DND-41 (cell line): ENCODE data around the gene RASA2.
"Not testable (repeated sequence)": the region's sequence is repeated elsewhere in the genome, so short reads cannot be mapped to it uniquely, and the experiment has no call there.

Experiments
- ATAC-seq: fragments of 200-7000 bp; cut with Tn5 transposase; 3 replicates; pipeline ENCODE4 v1.9.1; 2021; ENCODE audit warnings: low read depth; ENCODE audit not compliant: insufficient read depth
- DNase-seq: peaks from one replicate; pipeline ENCODE4 v3.0.0-alpha.2; 2020
- H2AFZ ChIP-seq: 2 replicates; pipeline ENCODE4 v1.6.0; 2012; ENCODE audit warnings: low read depth, low read length
- H3K27ac ChIP-seq: 2 replicates; pipeline ENCODE4 v1.5.1; 2012; ENCODE audit warnings: low read length, inconsistent platforms
- H3K27me3 ChIP-seq: fragments of 200-600 bp; sonication (generic); 2 replicates; pipeline ENCODE4 v1.6.0; 2012; ENCODE audit warnings: low read length, mild to moderate bottlenecking, inconsistent platforms; ENCODE audit not compliant: insufficient read depth, poor library complexity
- H3K36me3 ChIP-seq: 2 replicates; pipeline ENCODE4 v1.5.1; 2012; ENCODE audit warnings: low read length, inconsistent platforms; ENCODE audit not compliant: insufficient read depth
- H3K4me1 ChIP-seq: 2 replicates; pipeline ENCODE4 v1.5.1; 2012; ENCODE audit warnings: mild to moderate bottlenecking, low read length; ENCODE audit not compliant: insufficient read depth
- H3K4me2 ChIP-seq: 2 replicates; pipeline ENCODE4 v1.6.0; 2012; ENCODE audit warnings: mild to moderate bottlenecking, moderate library complexity, low read length, inconsistent platforms; ENCODE audit not compliant: insufficient read depth
- H3K4me3 ChIP-seq, 2 experiments: fragments of 200-600 bp in 1 of 2; shearing (Covaris generic) in 1 of 2; 2 replicates each; pipeline ENCODE4 v1.5.1; 2012 to 2016; ENCODE audit warnings: inconsistent platforms in 2 of 2, low read length in 2 of 2, mild to moderate bottlenecking in 2 of 2, low read depth in 1 of 2, moderate library complexity in 1 of 2
- H3K79me2 ChIP-seq: 2 replicates; pipeline ENCODE4 v1.6.0; 2012; ENCODE audit warnings: low read length, inconsistent platforms; ENCODE audit not compliant: insufficient read depth
- H3K9ac ChIP-seq: 2 replicates; pipeline ENCODE4 v1.6.0; 2012; ENCODE audit warnings: low read depth, mild to moderate bottlenecking, inconsistent platforms, low read length, moderate library complexity
- H3K9me3 ChIP-seq: 2 replicates; pipeline ENCODE4 v1.5.1; 2012; ENCODE audit warnings: low read length, moderate library complexity, mild to moderate bottlenecking, inconsistent platforms; ENCODE audit not compliant: insufficient read depth, severe bottlenecking
- H4K20me1 ChIP-seq: 2 replicates; pipeline ENCODE4 v1.6.0; 2012; ENCODE audit warnings: low read length; ENCODE audit not compliant: insufficient read depth
- CTCF ChIP-seq: IDR thresholded peaks from 2 replicates; pipeline ENCODE4 v1.5.1; 2012; ENCODE audit warnings: borderline replicate concordance, low read length, moderate library complexity, mild to moderate bottlenecking; ENCODE audit not compliant: poor library complexity, severe bottlenecking; ENCODE audit errors: extremely low read depth
- EZH2 ChIP-seq: IDR thresholded peaks from 3 replicates; pipeline ENCODE4 v1.6.1; 2012; ENCODE audit warnings: borderline replicate concordance, low read depth, mild to moderate bottlenecking, moderate library complexity, low read length, inconsistent platforms; ENCODE audit not compliant: severe bottlenecking

Gene RASA2

GRCh38 chr3:141529717-141530414 lies 43.0 kb downstream of the RASA2 start:
- Histone ChIP-seq H3K27me3 (no peaks in the 10 kb centered on the region), H4K20me1 (no peaks in the 10 kb centered on the region), H3K4me1 (no peaks in the 10 kb centered on the region), H3K4me3 (no peak overlapping the region), H3K4me2 (no peak overlapping the region), H3K79me2 (peaks cover 35% of the 10 kb centered on the region), H3K9me3 (peaks cover 3% of the 10 kb centered on the region), H3K9ac (no peak overlapping the region), H3K36me3 (peaks cover 76% of the 10 kb centered on the region), H3K27ac (no peak overlapping the region), H2AFZ (no peak overlapping the region)
- DNase-seq: no peak
- 0 out of 3 replicates have a peak, but pooled peaks have one; percentile 39 for ATAC-seq
- TF ChIP-seq EZH2 (no peak), CTCF (no peak)

GRCh38 chr3:141530415-141530768 lies 43.6 kb downstream of the RASA2 start:
- H3K4me1 ChIP-seq: no peaks in the 10 kb centered on the region
- H3K36me3 ChIP-seq: peaks cover 81% of the 10 kb centered on the region
- peaks cover 33% of the 10 kb centered on the region for H3K79me2 ChIP-seq
- ATAC-seq (no peak), DNase-seq (no peak)
- no peak overlapping the region for H2AFZ ChIP-seq
- H4K20me1 ChIP-seq: no peaks in the 10 kb centered on the region
- no peak overlapping the region for H3K4me2 ChIP-seq
- TF ChIP-seq EZH2 (no peak), CTCF (no peak)
- no peak overlapping the region for H3K27ac ChIP-seq
- H3K9ac ChIP-seq: no peak overlapping the region
- peaks cover 3% of the 10 kb centered on the region for H3K9me3 ChIP-seq
- no peak overlapping the region for H3K4me3 ChIP-seq
- no peaks in the 10 kb centered on the region for H3K27me3 ChIP-seq

GRCh38 chr3:141532609-141533008 lies 45.8 kb downstream of the RASA2 start:
- Histone ChIP-seq H3K27me3 (no peaks in the 10 kb centered on the region), H3K4me3 (no peak overlapping the region), H3K9ac (no peak overlapping the region), H3K79me2 (peaks cover 20% of the 10 kb centered on the region; the same call in 1 of the 2 replicates), H4K20me1 (no peaks in the 10 kb centered on the region), H3K9me3 (peaks cover 3% of the 10 kb centered on the region), H3K4me1 (no peaks in the 10 kb centered on the region), H3K27ac (no peak overlapping the region), H3K36me3 (peaks cover 79% of the 10 kb centered on the region), H3K4me2 (no peak overlapping the region), H2AFZ (no peak overlapping the region)
- ATAC-seq: no peak
- no peak for TF ChIP-seq CTCF
- no peak for TF ChIP-seq EZH2
- DNase-seq: no peak

GRCh38 chr3:141536017-141536416 lies 49.2 kb downstream of the RASA2 start:
- not testable (repeated sequence) for H3K4me2 ChIP-seq, H3K27me3 ChIP-seq, DNase-seq, H3K27ac ChIP-seq, H3K9me3 ChIP-seq, H3K9ac ChIP-seq, ATAC-seq, H2AFZ ChIP-seq, H3K4me3 ChIP-seq, H4K20me1 ChIP-seq, H3K4me1 ChIP-seq
- peaks cover 86% of the 10 kb centered on the region for H3K36me3 ChIP-seq
- peaks cover 20% of the 10 kb centered on the region for H3K79me2 ChIP-seq
